ENCODE results near the gene ZC3H18. TPM values are rescaled to one million over a fixed set of nuclear protein-coding genes. Genes with fewer than 3 reads are reported as not detected.

Gene ZC3H18
- total RNA-seq, 1 experiment from 2014 or later: 21.0 TPM

DNA sequence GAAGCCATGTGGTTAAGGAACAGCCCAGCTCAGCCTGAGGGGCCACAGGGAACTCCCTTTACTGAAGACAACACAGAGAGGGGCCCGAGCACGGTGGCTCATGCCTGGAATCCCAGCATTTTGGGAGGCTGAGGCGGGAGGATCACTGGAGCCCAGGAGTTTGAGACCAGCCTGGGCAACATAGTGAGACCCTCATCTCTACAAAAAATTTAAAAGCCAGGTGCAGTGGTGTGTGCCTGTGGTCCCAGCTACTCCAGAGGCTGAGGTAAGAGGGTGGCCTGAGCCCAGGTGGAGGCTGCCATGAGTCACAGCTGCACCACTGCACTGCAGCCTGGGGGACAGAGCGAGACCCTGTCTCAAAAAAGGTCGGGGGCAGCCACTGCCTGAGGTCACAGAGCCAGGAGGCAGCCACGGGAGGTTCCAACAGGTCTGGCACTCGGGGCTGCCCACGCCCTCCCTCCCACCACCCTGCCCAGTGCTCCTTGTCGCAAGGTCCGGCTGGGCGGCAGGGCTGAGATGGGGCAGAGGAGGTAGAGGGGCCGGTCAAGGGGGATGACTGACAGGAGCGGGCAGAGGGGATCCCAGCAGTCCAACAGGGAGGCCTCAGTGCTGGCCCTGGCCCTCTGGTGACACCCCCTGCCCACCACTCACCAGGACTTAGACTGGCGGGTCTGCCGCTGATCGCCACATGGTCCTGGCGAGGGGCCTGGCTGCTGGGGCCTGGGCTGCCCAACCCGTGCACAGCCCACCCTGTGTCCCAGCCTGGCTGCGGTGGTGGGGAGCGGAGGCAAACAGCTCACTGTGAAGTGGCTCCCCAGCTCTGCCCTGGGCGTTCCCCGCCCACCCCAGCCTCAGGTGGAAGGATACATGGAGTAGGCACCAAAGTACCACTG, 77.2 kb downstream of the ZC3H18 start:
- Histone ChIP-seq H3K36me3 (no peaks in the 10 kb centered on the region), H3K4me1 (peaks cover 9% of the 10 kb centered on the region; the same call in 1 of the 2 replicates), H3K4me3 (no peak overlapping the region), H3K9me3 (replicated peaks) (no peaks in the 10 kb centered on the region), H3K27ac (no peak overlapping the region), H3K27me3 (no peaks in the 10 kb centered on the region)
- DNase-seq: no peak

DNA sequence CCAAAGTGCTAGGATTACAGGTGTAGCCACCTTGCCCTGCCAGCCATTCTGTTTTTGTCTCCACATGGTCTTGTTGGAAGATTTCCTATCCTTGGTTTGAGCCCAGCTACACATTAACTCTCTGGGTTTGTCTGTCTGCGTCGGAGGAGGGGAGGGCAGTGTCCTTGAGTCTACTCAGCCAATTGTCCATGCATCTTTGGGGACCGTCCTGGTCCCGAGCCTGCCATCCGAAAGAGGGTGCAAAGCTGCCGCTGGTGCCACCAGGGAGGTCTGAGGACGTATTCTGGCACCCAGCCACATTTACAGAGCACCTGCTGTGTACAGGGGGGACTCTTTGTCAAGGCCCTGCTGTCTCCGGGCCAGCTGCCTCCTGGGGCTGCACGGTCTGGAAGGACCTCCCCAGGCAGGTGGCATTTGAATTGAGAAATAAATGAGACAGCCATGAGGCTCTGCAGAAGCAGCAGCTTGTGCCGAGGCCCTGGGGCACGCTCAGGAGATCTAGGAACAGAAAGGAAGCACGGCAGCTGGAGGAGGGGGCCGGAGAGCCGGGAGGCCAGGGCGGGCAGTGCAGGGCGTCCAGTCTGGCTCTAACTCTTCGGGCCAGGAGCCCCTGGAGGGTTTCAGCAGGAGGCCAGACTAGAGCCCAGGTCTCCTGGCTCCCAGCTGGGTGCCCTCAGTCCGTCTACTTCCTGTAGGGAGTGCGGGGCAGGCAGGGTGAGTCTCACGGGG, 79.2 kb downstream of the ZC3H18 start:
- no peaks in the 10 kb centered on the region for H3K27me3 ChIP-seq
- peak; percentile 60 to 66 for DNase-seq
- H3K27ac ChIP-seq: no peak overlapping the region
- H3K4me1 ChIP-seq: peaks cover 9% of the 10 kb centered on the region; the same call in 1 of the 2 replicates
- H3K9me3 ChIP-seq (replicated peaks): no peaks in the 10 kb centered on the region
- no peak overlapping the region for H3K4me3 ChIP-seq
- no peaks in the 10 kb centered on the region for H3K36me3 ChIP-seq

DNA sequence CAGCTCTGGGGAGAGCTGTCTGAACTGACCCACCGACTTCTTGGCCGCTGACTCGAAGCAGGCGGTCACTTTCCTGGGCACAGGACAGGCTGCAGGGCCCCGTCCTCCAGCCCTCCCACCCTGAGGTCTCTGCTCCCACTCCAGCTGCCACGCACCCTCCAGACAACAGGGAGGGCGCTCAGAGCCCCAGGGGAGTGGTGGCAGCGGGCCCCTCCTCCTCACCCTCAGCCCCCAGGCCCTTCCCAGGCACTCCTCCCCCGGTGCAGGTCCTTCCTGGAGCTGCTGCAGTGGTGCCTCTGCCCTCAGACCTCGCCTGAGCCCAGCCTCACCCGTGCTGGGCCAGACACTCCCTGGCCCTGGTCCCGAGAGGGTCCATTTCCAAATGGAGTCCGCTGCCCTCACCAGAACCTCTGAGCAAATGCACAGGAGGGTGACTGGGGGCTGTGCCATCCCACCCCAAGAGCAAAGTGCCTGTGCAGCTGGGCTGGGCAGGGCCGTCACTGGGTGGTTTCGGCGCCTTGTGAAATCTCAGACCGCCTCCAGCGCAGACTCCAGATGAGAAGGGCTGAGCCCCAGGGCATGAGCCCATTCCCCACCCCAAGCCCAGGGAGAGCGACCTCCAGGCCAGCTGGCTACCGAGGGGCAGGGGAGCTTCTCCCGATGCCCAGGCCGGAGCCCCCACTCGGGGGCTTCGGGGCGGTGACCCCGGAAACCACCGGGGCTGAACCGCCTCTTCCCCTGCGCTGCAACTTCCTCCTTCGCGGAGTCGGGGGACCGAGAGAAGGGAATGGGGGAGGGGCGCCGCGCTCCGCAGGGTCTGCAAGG, 79.9 kb downstream of the ZC3H18 start:
- no peak overlapping the region for H3K27ac ChIP-seq

DNA sequence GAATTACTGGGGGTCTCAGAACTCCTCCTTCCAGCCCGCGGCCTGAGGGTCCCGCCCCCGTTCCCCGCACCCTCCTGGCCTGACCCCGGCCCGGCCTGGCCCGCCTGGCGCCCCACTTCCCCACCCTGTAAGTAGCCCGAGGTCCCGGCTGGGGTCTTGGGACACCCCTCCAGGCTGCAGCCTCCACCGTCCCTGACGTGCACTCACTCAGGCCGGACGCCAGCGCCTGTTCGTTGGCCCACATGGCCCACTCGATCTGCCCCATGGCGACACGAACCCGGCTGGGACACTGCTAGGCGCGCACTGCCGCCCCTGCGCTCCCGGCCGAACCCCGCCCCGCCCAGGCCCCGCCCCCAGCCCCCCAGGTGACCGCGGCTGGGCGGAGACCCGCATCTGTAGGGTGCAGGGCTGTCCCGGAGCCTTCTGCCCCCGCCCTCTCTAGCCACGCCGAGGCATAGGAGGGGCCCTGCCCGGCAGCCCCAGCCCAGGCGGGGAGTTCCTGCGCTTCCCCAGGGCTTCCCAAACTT, 80.6 kb downstream of the ZC3H18 start, which contains the start of gene CYBA:
Gene CYBA, minus strand, starts transcription at position 305 of the 527 bp plus-strand sequence. Its CDS starts 40 bp downstream, at position 265.
- Histone ChIP-seq H3K27me3 (no peaks in the 10 kb centered on the region), H3K4me1 (peaks cover 9% of the 10 kb centered on the region; the same call in 1 of the 2 replicates), H3K4me3 (no peak within 1 kb of the TSS), H3K27ac (no peak within 1 kb of the TSS), H3K9me3 (replicated peaks) (no peaks in the 10 kb centered on the region), H3K36me3 (no peaks in the 10 kb centered on the region)
- no peak for DNase-seq

More for the DNA sequence above, 79.9 kb downstream of the ZC3H18 start:
- H3K27me3 ChIP-seq: no peaks in the 10 kb centered on the region
- H3K4me3 ChIP-seq: no peak overlapping the region
- H3K36me3 ChIP-seq: no peaks in the 10 kb centered on the region
- H3K4me1 ChIP-seq: peaks cover 9% of the 10 kb centered on the region; the same call in 1 of the 2 replicates
- no peaks in the 10 kb centered on the region for H3K9me3 ChIP-seq (replicated peaks)
- no peak for DNase-seq

DNA sequence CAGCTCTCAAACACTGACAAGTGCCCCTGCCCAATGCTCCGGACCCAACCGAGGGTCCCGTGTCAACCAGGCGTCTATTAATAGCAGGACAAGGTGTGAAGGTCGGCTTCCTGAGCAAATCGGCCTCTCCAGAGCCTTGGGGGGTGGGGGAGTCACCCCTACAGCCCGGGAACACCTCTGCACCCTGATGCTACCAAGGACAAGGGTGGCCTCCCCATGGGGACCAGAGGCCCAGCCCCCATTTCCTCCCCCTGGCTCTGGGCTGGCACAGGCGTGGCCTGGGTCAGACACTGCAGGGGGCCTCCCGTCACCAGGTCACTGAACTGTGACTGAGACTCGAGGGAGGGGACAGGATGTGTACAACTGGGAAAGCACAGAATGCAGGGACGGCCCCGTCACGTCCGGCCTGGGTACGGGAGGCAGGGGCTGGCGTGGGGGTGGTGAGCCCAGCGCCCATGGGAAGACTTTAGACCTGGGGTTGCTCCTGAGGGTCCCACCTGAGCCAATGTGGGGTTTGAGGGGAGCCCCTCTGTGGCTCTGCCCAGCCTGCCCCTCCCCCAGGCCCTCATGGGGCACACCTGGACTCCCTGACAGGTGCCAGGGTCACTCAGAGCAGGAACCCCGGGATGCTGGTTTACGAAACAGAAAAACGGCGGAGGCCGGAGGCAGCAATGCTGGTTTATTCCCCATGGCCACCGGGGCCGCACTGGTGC, 81.2 kb downstream of the ZC3H18 start:
- H3K36me3 ChIP-seq: no peaks in the 10 kb centered on the region
- no peak overlapping the region for H3K4me3 ChIP-seq
- H3K27ac ChIP-seq: no peak overlapping the region
- H3K4me1 ChIP-seq: peaks cover 9% of the 10 kb centered on the region; the same call in 1 of the 2 replicates
- no peak for DNase-seq
- no peaks in the 10 kb centered on the region for H3K9me3 ChIP-seq (replicated peaks)
- H3K27me3 ChIP-seq: no peaks in the 10 kb centered on the region

DNA sequence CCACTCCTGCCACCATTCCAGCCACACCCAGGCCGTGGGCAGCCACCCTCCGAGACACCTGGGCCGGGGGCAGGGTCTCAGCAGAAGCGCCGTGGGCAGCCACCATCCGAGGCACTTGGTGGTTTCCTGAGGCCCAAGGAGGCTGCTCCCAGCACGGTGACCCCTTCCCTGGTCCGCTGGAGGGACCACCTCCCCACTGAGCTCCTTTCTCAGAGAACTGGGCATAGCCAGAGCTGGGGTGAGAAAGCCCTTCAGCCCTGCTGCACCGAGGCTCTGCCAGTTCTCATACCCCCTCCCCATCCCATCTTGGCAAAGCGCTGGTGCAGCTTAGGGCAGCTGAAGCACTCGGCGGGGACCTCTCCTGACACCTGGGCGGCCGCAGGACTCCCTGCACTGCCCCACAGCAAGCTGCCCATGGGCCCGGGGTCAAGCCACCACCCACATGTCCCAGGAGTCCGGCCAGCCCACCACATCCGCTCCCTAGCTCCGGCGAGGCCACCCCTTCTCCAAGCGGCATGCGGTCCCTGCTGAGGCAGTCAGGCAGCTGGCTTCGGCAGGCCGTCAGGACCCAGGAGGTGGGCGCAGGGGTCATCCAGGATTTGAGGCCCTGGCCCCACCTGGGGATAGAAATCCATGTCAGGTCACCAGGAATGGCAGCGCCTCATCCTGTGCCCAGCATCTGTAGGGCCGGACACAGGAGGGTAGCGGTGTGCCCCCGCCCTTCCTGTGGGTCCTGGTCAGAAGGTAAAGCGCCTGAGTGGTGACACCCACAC, 82.0 kb downstream of the ZC3H18 start:
- no peaks in the 10 kb centered on the region for H3K9me3 ChIP-seq (replicated peaks)
- H3K27me3 ChIP-seq: no peaks in the 10 kb centered on the region
- H3K4me1 ChIP-seq: peaks cover 9% of the 10 kb centered on the region; the same call in 1 of the 2 replicates
- no peak overlapping the region for H3K4me3 ChIP-seq
- H3K36me3 ChIP-seq: no peaks in the 10 kb centered on the region
- H3K27ac ChIP-seq: no peak overlapping the region
- DNase-seq: no peak

DNA sequence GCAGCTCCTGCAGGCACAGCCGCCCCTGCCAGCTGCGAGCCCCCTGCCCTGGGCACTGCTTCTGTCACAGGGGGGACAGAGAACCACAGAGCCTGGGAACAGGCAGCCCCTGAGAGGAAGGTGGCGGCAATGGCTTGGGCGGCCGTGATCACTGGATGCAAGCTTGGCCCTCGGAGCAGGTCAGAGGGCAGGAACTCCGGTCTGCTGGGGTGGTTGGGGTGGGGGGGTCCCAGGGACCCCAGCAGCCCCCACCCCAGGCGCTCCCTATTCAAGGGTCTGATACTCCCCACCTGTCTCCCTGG, 82.5 kb downstream of the ZC3H18 start:
- Histone ChIP-seq H3K27ac (no peak overlapping the region), H3K9me3 (replicated peaks) (no peaks in the 10 kb centered on the region), H3K36me3 (no peaks in the 10 kb centered on the region), H3K4me1 (peaks cover 9% of the 10 kb centered on the region; the same call in 1 of the 2 replicates), H3K4me3 (no peak overlapping the region), H3K27me3 (no peaks in the 10 kb centered on the region)
- no peak for DNase-seq

DNA sequence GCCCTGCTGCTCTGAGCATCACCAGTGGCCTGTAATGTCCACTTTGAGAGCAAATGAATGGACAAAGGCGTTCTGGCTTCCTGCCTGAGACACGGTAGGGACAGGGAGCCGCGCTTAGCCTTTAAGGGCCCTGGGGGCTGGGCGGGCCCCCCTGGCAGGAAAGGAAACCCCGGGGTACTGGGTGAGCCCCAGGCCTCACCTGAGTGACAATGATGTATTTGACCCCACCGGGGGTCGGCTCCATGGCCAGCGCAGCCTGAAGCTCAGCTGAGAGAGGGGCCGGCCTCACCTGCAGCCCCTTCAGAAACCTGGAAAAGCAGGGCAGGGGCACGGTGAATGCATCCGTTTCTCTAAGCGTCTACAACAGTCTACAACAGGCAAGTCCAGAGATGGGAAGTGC, 82.9 kb downstream of the ZC3H18 start:
- H3K36me3 ChIP-seq: no peaks in the 10 kb centered on the region
- no peak for DNase-seq

DNA sequence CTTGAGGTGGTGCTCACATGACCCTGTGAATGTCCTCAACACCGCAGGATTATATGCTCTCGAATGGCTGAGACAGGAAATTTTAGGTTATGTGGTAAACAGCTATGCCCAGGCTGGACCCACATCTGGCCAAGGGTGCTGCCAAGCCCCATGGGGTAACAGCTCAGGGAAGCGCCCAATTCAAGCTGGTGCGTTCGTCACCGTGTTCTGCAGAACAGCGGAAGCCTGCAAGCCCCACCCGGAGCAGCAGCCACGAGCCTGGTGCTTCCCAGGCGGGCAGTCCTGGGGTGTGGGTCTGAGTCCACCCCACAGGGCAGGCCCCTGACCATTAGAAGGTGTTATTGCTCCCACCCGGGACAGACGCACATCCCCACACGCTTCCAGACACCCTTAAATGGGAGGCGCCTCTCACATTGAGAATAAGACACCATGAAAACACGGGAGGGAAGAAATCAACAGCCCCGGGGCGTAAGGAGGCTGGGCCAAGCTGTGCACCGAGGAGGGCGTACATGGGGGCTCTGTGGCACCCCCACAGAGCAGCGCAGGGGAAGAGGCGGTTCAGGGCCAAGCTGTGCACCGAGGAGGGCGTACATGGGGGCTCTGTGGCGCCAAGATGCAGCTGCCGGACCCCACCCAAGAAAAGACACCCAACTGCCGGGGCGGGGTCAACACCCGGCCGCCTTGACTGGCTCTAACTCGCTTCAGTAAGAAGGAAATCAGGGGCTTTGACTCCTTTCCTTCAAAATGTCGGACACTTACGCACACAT, 83.6 kb downstream of the ZC3H18 start:
- DNase-seq: no peak
- Histone ChIP-seq H3K27ac (no peak overlapping the region), H3K4me3 (no peak overlapping the region), H3K9me3 (replicated peaks) (no peaks in the 10 kb centered on the region), H3K4me1 (peaks cover 9% of the 10 kb centered on the region; the same call in 1 of the 2 replicates), H3K36me3 (no peaks in the 10 kb centered on the region), H3K27me3 (no peaks in the 10 kb centered on the region)

More for the DNA sequence above, 82.9 kb downstream of the ZC3H18 start:
- no peak overlapping the region for H3K4me3 ChIP-seq
- H3K27me3 ChIP-seq: no peaks in the 10 kb centered on the region
- H3K27ac ChIP-seq: no peak overlapping the region
- no peaks in the 10 kb centered on the region for H3K9me3 ChIP-seq (replicated peaks)
- H3K4me1 ChIP-seq: peaks cover 9% of the 10 kb centered on the region; the same call in 1 of the 2 replicates

DNA sequence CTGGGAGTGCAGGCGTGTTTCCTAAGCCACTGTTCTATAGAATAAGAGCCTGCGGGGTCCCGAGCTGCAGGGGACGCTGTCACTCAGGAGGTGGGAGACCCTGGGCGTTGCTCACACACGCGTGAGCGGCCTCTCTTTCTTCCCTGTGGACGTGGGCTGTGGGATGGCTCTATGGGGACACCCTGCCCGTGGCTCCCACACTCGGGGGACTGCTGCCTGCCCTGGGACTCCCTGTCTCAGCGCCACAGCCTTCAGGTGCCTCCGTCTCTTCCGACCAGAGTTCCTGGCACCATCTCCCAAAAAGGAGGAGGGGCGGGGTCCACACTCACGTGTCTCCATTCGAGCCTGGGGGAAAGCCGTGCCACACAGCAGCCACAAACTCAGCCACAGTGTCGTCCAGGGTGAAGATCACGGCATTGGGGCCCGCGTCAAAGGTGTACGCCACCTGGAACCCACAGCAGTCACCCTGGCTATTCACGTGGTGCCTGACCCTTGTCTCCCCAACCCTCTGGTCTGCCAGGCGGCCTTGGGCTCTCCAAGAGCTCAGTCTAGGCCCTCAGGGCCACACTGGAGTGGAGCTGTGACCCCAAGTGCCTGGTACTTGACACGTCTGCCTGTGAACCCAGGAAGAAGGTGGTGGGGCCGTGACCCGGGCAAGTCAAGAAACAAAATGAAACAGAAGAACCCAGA, 84.3 kb downstream of the ZC3H18 start:
- Histone ChIP-seq H3K27ac (no peak overlapping the region), H3K9me3 (replicated peaks) (no peaks in the 10 kb centered on the region), H3K4me1 (peaks cover 7% of the 10 kb centered on the region; the same call in 1 of the 2 replicates), H3K4me3 (no peak overlapping the region), H3K27me3 (no peaks in the 10 kb centered on the region), H3K36me3 (no peaks in the 10 kb centered on the region)
- DNase-seq: no peak

DNA sequence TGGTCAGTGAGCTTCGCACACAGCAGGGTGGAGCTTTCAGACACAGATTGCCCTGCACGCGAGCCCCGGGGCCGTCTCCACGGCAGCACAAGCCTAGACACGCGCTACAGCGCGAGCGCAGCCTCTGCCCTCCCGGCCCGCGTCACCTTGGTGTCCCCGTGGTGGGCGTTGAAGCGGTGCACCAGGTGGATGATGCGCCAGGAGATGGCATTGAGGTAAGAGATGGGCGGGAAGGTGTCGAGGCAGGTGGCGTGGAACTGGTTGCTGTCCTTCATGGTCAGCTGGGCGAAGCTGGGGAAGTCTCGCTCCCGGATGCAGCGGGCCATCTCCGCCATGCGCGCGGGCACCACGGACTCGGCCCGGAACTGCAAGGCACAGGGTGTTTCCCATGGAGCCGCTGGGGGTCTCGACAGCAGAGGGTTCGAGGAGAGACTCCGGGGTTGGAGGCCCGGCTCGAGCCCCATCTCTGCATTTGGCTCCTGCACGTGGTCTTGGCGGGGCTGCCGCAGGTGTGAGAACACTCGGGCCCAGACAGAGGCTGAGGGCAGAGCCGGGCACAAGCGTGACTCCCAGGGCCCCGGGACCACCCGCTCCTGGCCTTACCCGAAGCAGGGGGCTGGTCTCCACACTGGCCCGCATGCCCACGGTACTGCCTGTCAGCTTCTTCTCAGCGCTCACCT, 85.0 kb downstream of the ZC3H18 start:
- no peak for DNase-seq
- Histone ChIP-seq H3K27ac (no peak overlapping the region), H3K4me1 (peaks cover 3% of the 10 kb centered on the region; the same call in 1 of the 2 replicates), H3K9me3 (replicated peaks) (no peaks in the 10 kb centered on the region), H3K36me3 (no peaks in the 10 kb centered on the region), H3K27me3 (no peaks in the 10 kb centered on the region), H3K4me3 (no peak overlapping the region)

Measured in SJCRH30 (cell line).